Gastroesophageal sphincter (tissue), 4 donors: ENCODE data around the gene GPR42. TPM values are rescaled to one million over a fixed set of nuclear protein-coding genes. Genes with fewer than 3 reads are reported as not detected.
A peak's percentile ranks its signal among the peaks of the same experiment; 100 is the strongest.
"Not testable (repeated sequence)": the region's sequence is repeated elsewhere in the genome, so short reads cannot be mapped to it uniquely, and the experiment has no call there.

Source experiments
- ATAC-seq: fragments of 150-250 bp; one replicate; pipeline ENCODE4 v1.9.1; 2016; ENCODE audit warnings: mild to moderate bottlenecking, moderate library complexity
- H3K27ac ChIP-seq, 4 donors: fragments of 200-600 bp; sonication (generic) in 3 of 4; 1 replicate in 3 of 4; 2 replicates in 1 of 4; pipeline ENCODE4 v1.5.1; 2016 to 2019
- H3K27me3 ChIP-seq: fragments of 200-600 bp; sonication (generic); one replicate; pipeline ENCODE4 v1.5.1; 2019
- H3K36me3 ChIP-seq, 2 donors: fragments of 200-600 bp; sonication (generic); one replicate each; pipeline ENCODE4 v1.5.1; 2019; ENCODE audit warnings: control low read depth in 1 of 2
- H3K4me1 ChIP-seq, 3 donors: fragments of 200-600 bp; sonication (generic); 1 replicate in 2 of 3; 2 replicates in 1 of 3; pipeline ENCODE4 v1.5.1; 2016 to 2019; ENCODE audit warnings: control low read depth in 2 of 3
- H3K4me3 ChIP-seq, 2 donors: fragments of 200-600 bp; sonication (generic); one replicate each; pipeline ENCODE4 v1.5.1; 2019; ENCODE audit warnings: mild to moderate bottlenecking in 1 of 2, moderate library complexity in 1 of 2
- H3K9me3 ChIP-seq, 3 donors: fragments of 200-600 bp; sonication (generic); one replicate each; pipeline ENCODE4 v1.5.1; 2017 to 2019; ENCODE audit warnings: control low read depth in 2 of 3
- EP300 ChIP-seq: sonication (generic); formaldehyde crosslinking; IDR thresholded peaks from one replicate; pipeline ENCODE4 v1.6.1; 2017; ENCODE audit warnings: antibody characterized with exemption, mild to moderate bottlenecking
- POLR2A ChIP-seq, 2 donors: fragments of 450-650 bp; IDR thresholded peaks; one replicate each; pipeline ENCODE4 v1.6.1; 2017; ENCODE audit warnings: antibody characterized with exemption in 2 of 2, mild to moderate bottlenecking in 2 of 2, moderate library complexity in 1 of 2
- POLR2AphosphoS5 ChIP-seq: sonication (generic); formaldehyde crosslinking; IDR thresholded peaks from one replicate; pipeline ENCODE4 v1.6.1; 2017; ENCODE audit warnings: antibody characterized with exemption
- WGBS, 2 donors: methylation state at CpG; one replicate each; pipeline ENCODE4 v1.1.5; 2018; ENCODE audit warnings: low coverage in 1 of 2; 5-methylcytosine and 5-hydroxymethylcytosine counted together
- total RNA-seq, 4 donors: library from RNA; depleted of rRNA; stranded (reverse); fragments of >200 nt; gene quantifications; one replicate each; pipeline ENCODE4 v1.1.0, GENCODE V29; 2016
- TF ChIP-seq, protein P1 (sequence below), 4 experiments: fragments of 200-600 bp in 2 of 4; fragments of 450-650 bp in 2 of 4; sonication (generic) in 1 of 4; IDR thresholded peaks; one replicate each; pipeline ENCODE4 v1.5.1; 2017 to 2019; ENCODE audit warnings: antibody characterized with exemption in 4 of 4, mild to moderate bottlenecking in 2 of 4, moderate library complexity in 2 of 4

The GPR42 gene
- total RNA-seq, 4 donors from 2014 or later = not detected

DNA sequence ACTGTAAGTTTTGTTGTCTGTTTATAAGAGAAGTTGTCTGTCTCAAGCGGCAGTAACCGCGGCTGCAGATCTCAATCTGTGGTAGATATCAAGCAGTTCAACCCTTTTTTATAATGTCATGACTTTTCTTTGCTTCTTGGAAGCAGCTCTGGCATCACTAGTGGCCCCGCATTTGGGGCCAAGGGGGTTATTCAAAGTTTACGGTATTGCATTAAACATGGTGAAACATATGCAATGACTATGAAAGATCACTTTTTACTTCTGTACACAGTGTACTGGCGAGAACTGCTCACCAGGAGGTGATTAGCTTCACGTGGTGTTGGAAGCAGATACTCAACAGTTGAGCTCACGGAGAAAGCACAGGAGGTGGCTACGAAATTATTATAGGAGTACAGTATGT is 17.2 kb upstream of the GPR42 start:
- Histone ChIP-seq H3K4me1 (no peaks in the 10 kb centered on the region), H3K4me3 (no peak overlapping the region), H3K27ac (no peak overlapping the region), H3K36me3 (no peaks in the 10 kb centered on the region), H3K9me3 (no peaks in the 10 kb centered on the region), H3K27me3 (peaks cover 84% of the 10 kb centered on the region)
- TF ChIP-seq POLR2AphosphoS5 (no peak), EP300 (no peak), POLR2A (IDR thresholded peaks at IDR 0.05) (no peak)
- TF ChIP-seq, protein P1, sequence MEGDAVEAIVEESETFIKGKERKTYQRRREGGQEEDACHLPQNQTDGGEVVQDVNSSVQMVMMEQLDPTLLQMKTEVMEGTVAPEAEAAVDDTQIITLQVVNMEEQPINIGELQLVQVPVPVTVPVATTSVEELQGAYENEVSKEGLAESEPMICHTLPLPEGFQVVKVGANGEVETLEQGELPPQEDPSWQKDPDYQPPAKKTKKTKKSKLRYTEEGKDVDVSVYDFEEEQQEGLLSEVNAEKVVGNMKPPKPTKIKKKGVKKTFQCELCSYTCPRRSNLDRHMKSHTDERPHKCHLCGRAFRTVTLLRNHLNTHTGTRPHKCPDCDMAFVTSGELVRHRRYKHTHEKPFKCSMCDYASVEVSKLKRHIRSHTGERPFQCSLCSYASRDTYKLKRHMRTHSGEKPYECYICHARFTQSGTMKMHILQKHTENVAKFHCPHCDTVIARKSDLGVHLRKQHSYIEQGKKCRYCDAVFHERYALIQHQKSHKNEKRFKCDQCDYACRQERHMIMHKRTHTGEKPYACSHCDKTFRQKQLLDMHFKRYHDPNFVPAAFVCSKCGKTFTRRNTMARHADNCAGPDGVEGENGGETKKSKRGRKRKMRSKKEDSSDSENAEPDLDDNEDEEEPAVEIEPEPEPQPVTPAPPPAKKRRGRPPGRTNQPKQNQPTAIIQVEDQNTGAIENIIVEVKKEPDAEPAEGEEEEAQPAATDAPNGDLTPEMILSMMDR (IDR thresholded peaks at IDR 0.05) = no peak
- no peak for ATAC-seq
- WGBS, 2 donors = 44 to 56% methylated on average over 9 of the region's 9 CpGs

- no peaks in the 10 kb centered on the region for H3K4me1 ChIP-seq
- H3K9me3 ChIP-seq = no peaks in the 10 kb centered on the region
- TF ChIP-seq EP300 (no peak), POLR2AphosphoS5 (no peak), POLR2A (IDR thresholded peaks at IDR 0.05) (no peak)
- TF ChIP-seq, protein P1 (IDR thresholded peaks at IDR 0.05) = no peak
- H3K27me3 ChIP-seq = peaks cover 73% of the 10 kb centered on the region
- no peak overlapping the region for H3K4me3 ChIP-seq
- H3K27ac ChIP-seq = no peak overlapping the region
- ATAC-seq = no peak
- H3K36me3 ChIP-seq = no peaks in the 10 kb centered on the region
- whole genome bisulfite sequencing, 2 donors = 40 to 95% methylated on average over 3 to 4 of the region's 8 CpGs
Observed at GRCh38 chr19:35354898-35355297, 16.0 kb upstream of the GPR42 start.

GRCh38 chr19:35355791-35356460 is 14.9 kb upstream of the GPR42 start:
- Histone ChIP-seq H3K9me3 (no peaks in the 10 kb centered on the region), H3K27ac (no peak overlapping the region), H3K27me3 (peaks cover 62% of the 10 kb centered on the region), H3K4me3 (no peak overlapping the region), H3K4me1 (no peaks in the 10 kb centered on the region), H3K36me3 (no peaks in the 10 kb centered on the region)
- TF ChIP-seq POLR2AphosphoS5 (no peak), EP300 (no peak), POLR2A (IDR thresholded peaks at IDR 0.05) (no peak)
- TF ChIP-seq, protein P1 (IDR thresholded peaks at IDR 0.05) = no peak
- no peak for ATAC-seq
- WGBS, 2 donors = 36% methylated on average over 4 to 5 of the region's 6 CpGs

DNA sequence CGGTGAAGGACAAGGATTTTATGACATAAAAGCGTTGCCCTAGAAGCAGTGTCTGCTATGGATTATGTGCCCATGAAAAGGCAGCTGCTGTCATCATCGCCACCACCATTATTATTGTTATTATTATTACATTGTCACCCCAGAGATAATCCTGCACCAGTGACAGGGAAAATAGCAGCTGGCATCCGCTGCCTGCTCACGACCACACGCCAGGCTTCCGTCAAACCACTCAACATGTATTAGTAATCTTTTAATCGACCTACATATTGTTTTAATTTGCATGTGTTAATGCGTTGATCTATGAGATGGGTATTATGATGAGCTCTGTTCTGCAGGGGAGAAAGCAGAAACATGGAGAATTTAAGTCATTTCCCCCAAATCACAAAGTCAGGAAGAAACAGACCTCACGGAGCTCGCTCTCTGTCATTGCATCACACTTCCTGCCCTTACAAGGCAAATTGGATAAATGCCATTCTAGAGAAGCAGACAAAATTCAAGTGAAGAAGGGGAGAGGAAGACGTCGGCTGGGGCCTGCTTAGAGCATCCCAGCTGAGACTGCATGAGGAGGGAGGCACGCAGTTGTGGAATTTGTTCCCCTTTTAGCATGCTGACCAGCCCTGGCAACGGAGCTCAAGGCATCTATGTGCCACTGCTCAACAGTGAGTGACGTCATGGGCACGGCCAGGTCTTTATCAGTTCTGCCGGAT is 12.8 kb upstream of the GPR42 start, which contains the start of gene FFAR3:
Gene FFAR3 (plus strand): TSS at position 594 of the 707 bp plus-strand sequence. CDS start 431 bp downstream, outside the sequence.
- H3K27me3 ChIP-seq = peaks cover 48% of the 10 kb centered on the region
- 40 to 42% methylated on average over 13 to 15 of the region's 18 CpGs for WGBS, 2 donors
- no peaks in the 10 kb centered on the region for H3K9me3 ChIP-seq
- no peak within 1 kb of the TSS for H3K27ac ChIP-seq
- TF ChIP-seq, protein P1 (IDR thresholded peaks at IDR 0.05) = no peak
- TF ChIP-seq POLR2A (IDR thresholded peaks at IDR 0.05) (no peak), POLR2AphosphoS5 (no peak), EP300 (no peak)
- peak; percentile 39 for ATAC-seq
- no peaks in the 10 kb centered on the region for H3K4me1 ChIP-seq
- no peak within 1 kb of the TSS for H3K4me3 ChIP-seq
- H3K36me3 ChIP-seq = no peaks in the 10 kb centered on the region

DNA sequence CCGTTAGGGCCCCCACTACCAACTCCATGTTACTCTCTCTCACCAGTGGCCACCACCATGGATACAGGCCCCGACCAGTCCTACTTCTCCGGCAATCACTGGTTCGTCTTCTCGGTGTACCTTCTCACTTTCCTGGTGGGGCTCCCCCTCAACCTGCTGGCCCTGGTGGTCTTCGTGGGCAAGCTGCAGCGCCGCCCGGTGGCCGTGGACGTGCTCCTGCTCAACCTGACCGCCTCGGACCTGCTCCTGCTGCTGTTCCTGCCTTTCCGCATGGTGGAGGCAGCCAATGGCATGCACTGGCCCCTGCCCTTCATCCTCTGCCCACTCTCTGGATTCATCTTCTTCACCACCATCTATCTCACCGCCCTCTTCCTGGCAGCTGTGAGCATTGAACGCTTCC is 12.0 kb upstream of the GPR42 start:
- peaks cover 41% of the 10 kb centered on the region for H3K27me3 ChIP-seq
- WGBS, 2 donors = 50% methylated on average over 2 of the region's 16 CpGs; no CpG with 5 or more reads in 1 of the 2 donors
- not testable (repeated sequence) for H3K27ac ChIP-seq, ATAC-seq, H3K9me3 ChIP-seq, H3K4me3 ChIP-seq, H3K36me3 ChIP-seq, H3K4me1 ChIP-seq

DNA sequence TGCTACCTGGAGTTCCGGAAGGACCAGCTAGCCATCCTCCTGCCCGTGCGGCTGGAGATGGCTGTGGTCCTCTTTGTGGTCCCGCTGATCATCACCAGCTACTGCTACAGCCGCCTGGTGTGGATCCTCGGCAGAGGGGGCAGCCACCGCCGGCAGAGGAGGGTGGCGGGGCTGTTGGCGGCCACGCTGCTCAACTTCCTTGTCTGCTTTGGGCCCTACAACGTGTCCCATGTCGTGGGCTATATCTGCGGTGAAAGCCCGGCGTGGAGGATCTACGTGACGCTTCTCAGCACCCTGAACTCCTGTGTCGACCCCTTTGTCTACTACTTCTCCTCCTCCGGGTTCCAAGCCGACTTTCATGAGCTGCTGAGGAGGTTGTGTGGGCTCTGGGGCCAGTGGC is 11.5 kb upstream of the GPR42 start:
- not testable (repeated sequence) for H3K9me3 ChIP-seq, H3K36me3 ChIP-seq, H3K4me3 ChIP-seq, H3K4me1 ChIP-seq, ATAC-seq, H3K27ac ChIP-seq
- peaks cover 36% of the 10 kb centered on the region for H3K27me3 ChIP-seq
- 93 to 94% methylated on average over 3 to 7 of the region's 21 CpGs for WGBS, 2 donors

DNA sequence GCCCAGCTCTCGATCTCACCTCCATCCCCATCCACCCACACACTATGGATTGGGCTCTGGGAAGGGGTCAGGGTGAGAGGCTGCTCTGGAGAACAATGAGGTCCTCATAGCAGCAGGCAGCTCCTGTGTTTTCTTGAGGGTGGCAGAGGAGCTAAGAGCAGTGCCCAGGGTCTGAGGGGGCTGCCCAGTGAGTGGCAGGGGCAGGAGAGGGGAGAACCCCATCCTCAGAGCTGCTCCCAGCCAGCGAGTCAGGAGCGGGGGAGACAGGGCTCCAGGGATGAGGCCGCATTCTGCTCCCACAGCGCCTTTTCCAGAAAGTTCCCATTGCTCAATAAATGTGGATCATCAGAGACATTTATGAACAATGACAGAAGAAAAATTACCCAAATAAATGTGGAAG is 10.8 kb upstream of the GPR42 start:
- not testable (repeated sequence) for H3K4me1 ChIP-seq, H3K9me3 ChIP-seq, H3K36me3 ChIP-seq, H3K27ac ChIP-seq, ATAC-seq, H3K4me3 ChIP-seq
- H3K27me3 ChIP-seq = peaks cover 29% of the 10 kb centered on the region
- no CpG with 5 or more reads among the region's 5 CpGs for WGBS, 2 donors
